PC-3 (cell line): ENCODE measurements around the gene NEGR1. TPM values are rescaled to one million over a fixed set of nuclear protein-coding genes. Genes with fewer than 3 reads are reported as not detected.

Experiments used
- ATAC-seq: fragments of 200-7000 bp; cut with Tn5 transposase; 2 replicates; pipeline ENCODE4 v1.9.1; 2020; ENCODE audit warnings: mild to moderate bottlenecking, moderate library complexity
- BruUV-seq: library from RNA; stranded (reverse); fragments of 400-500 nt; replicated peaks from 2 replicates; lab custom pipeline; 2021; lab: Mats Ljungman, UMichigan
- CTCF ChIA-PET: fragments of 300-600 bp; sonication (Branson Sonifier 250); formaldehyde crosslinking; loops from one replicate; lab custom pipeline; 2022; ENCODE audit warnings: antibody characterized with exemption; lab: Charles Lee
- POLR2A ChIA-PET: fragments of 300-600 bp; sonication (Branson Sonifier 250); formaldehyde crosslinking; loops from one replicate; lab custom pipeline; 2022; ENCODE audit warnings: antibody characterized with exemption; ENCODE audit not compliant: unreplicated experiment; lab: Charles Lee
- DNase-seq: peaks from one replicate; pipeline ENCODE4 v3.0.0-alpha.2; 2015
- H2AFZ ChIP-seq: fragments of 300-600 bp; sonication (generic); 2 replicates; pipeline ENCODE4 v1.6.0; 2016; ENCODE audit warnings: antibody characterized with exemption, low read length
- H3F3A ChIP-seq: fragments of 300-600 bp; sonication (generic); one replicate; pipeline ENCODE4 v1.6.0; 2017; ENCODE audit warnings: antibody characterized with exemption, low read length, control low read depth, mild to moderate bottlenecking; ENCODE audit not compliant: unreplicated experiment
- H3K27ac ChIP-seq: fragments of 300-600 bp; sonication (generic); 2 replicates; pipeline ENCODE4 v1.5.1; 2016; ENCODE audit warnings: mild to moderate bottlenecking, low read length
- H3K27me3 ChIP-seq: fragments of 300-600 bp; sonication (generic); 2 replicates; pipeline ENCODE4 v1.6.1; 2016; ENCODE audit warnings: low read length, mixed read lengths
- H3K36me3 ChIP-seq: fragments of 300-600 bp; sonication (generic); 2 replicates; pipeline ENCODE4 v1.6.1; 2016; ENCODE audit warnings: low read depth, mixed run types, low read length, mixed read lengths
- H3K4me1 ChIP-seq: fragments of 300-600 bp; sonication (generic); 2 replicates; pipeline ENCODE4 v1.5.1; 2016; ENCODE audit warnings: low read length; ENCODE audit not compliant: insufficient read depth
- H3K4me2 ChIP-seq: fragments of 300-600 bp; sonication (generic); 2 replicates; pipeline ENCODE4 v1.6.0; 2016; ENCODE audit warnings: low read length
- H3K4me3 ChIP-seq: fragments of 300-600 bp; sonication (generic); 2 replicates; pipeline ENCODE4 v1.5.1; 2016; ENCODE audit warnings: mild to moderate bottlenecking, low read length, mixed read lengths
- H3K79me2 ChIP-seq: fragments of 300-600 bp; sonication (generic); 2 replicates; pipeline ENCODE4 v1.6.1; 2017; ENCODE audit warnings: low read length, mixed read lengths
- H3K9ac ChIP-seq: fragments of 300-600 bp; sonication (generic); 2 replicates; pipeline ENCODE4 v1.6.0; 2016; ENCODE audit warnings: mild to moderate bottlenecking, low read length
- H3K9me2 ChIP-seq: fragments of 300-600 bp; sonication (generic); replicated peaks from 2 replicates; pipeline ENCODE4 v1.6.1; 2016; ENCODE audit warnings: mixed run types, low read length, mixed read lengths
- H3K9me3 ChIP-seq: fragments of 300-600 bp; sonication (generic); 2 replicates; pipeline ENCODE4 v1.6.1; 2016; ENCODE audit warnings: low read length, mixed read lengths
- H4K20me1 ChIP-seq: fragments of 300-600 bp; sonication (generic); 2 replicates; pipeline ENCODE4 v1.6.1; 2016; ENCODE audit warnings: low read length, mixed read lengths
- CTCF ChIP-seq: fragments of 300-600 bp; sonication (generic); conservative IDR thresholded peaks from 2 replicates; pipeline ENCODE4 v1.5.1; 2017; ENCODE audit warnings: antibody characterized with exemption, low read depth, mild to moderate bottlenecking, low read length
- EZH2 ChIP-seq: fragments of 300-600 bp; sonication (generic); IDR thresholded peaks from one replicate; pipeline ENCODE4 v1.6.1; 2017; ENCODE audit warnings: antibody characterized with exemption, mild to moderate bottlenecking, low read length; ENCODE audit not compliant: unreplicated experiment
- EZH2phosphoT487 ChIP-seq: fragments of 300-600 bp; sonication (generic); IDR thresholded peaks from 2 replicates; pipeline ENCODE4 v1.6.1; 2018; ENCODE audit warnings: mild to moderate bottlenecking, antibody characterized with exemption, low read length, borderline replicate concordance
- intact Hi-C: fragments of 100-400 bp; cut with micrococcal nuclease; formaldehyde crosslinking; loops from 2 replicates; pipeline ENCODE4 v1.9.0; 2023
- total RNA-seq: library from RNA; depleted of rRNA; stranded (reverse); fragments of >200 nt; gene quantifications from 2 replicates; pipeline ENCODE4 v1.2.3, GENCODE V29; 2014

NEGR1 gene
- total RNA-seq, 1 experiment from 2014 or later = 3.4 TPM

GRCh38 chr1:71733121-71733520 lies 549.2 kb downstream of the NEGR1 start:
- no peak overlapping the region for H3K9ac ChIP-seq

GRCh38 chr1:71721532-71721931 lies 560.8 kb downstream of the NEGR1 start:
- Histone ChIP-seq H3K4me2 (no peak overlapping the region), H3K79me2 (no peaks in the 10 kb centered on the region), H3F3A (no peaks in the 10 kb centered on the region), H3K27ac (no peak overlapping the region), H3K9ac (no peak overlapping the region), H3K27me3 (no peaks in the 10 kb centered on the region), H3K36me3 (no peaks in the 10 kb centered on the region), H3K4me3 (no peak overlapping the region), H2AFZ (no peak overlapping the region), H4K20me1 (no peaks in the 10 kb centered on the region), H3K9me3 (no peaks in the 10 kb centered on the region), H3K4me1 (no peaks in the 10 kb centered on the region), H3K9me2 (no peaks in the 10 kb centered on the region)
- ChIA-PET POLR2A (no interaction called here), CTCF (no interaction called here)
- DNase-seq = peak; percentile 16
- ATAC-seq = no peak
- intact Hi-C loops = no loop called here
- TF ChIP-seq EZH2phosphoT487 (no peak), CTCF (peak; percentile 35; the same call in 1 of the 2 replicates), EZH2 (no peak)
- no TSS peak for BruUV-seq

More at GRCh38 chr1:71733121-71733520, 549.2 kb downstream of the NEGR1 start:
- Histone ChIP-seq H3K4me3 (no peak overlapping the region), H3K36me3 (no peaks in the 10 kb centered on the region), H3F3A (no peaks in the 10 kb centered on the region), H4K20me1 (no peaks in the 10 kb centered on the region), H3K79me2 (no peaks in the 10 kb centered on the region), H2AFZ (no peak overlapping the region), H3K4me1 (no peaks in the 10 kb centered on the region), H3K27ac (no peak overlapping the region), H3K9me2 (no peaks in the 10 kb centered on the region), H3K9me3 (no peaks in the 10 kb centered on the region), H3K27me3 (no peaks in the 10 kb centered on the region), H3K4me2 (no peak overlapping the region)
- ChIA-PET POLR2A (no interaction called here), CTCF (no interaction called here)
- BruUV-seq = no TSS peak
- no peak for DNase-seq
- TF ChIP-seq CTCF (no peak), EZH2 (no peak), EZH2phosphoT487 (no peak)
- intact Hi-C loops = no loop called here
- no peak for ATAC-seq

- ChIA-PET CTCF (no interaction called here), POLR2A (no interaction called here)
- Histone ChIP-seq H2AFZ (no peak overlapping the region), H3K4me2 (no peak overlapping the region), H3K9ac (no peak overlapping the region), H3F3A (no peaks in the 10 kb centered on the region), H3K79me2 (no peaks in the 10 kb centered on the region), H3K27ac (no peak overlapping the region), H3K27me3 (no peaks in the 10 kb centered on the region), H3K9me3 (no peaks in the 10 kb centered on the region), H3K36me3 (no peaks in the 10 kb centered on the region), H3K9me2 (no peaks in the 10 kb centered on the region), H3K4me3 (no peak overlapping the region), H4K20me1 (no peaks in the 10 kb centered on the region), H3K4me1 (no peaks in the 10 kb centered on the region)
- DNase-seq (no peak), ATAC-seq (no peak)
- intact Hi-C loops = no loop called here
- BruUV-seq = no TSS peak
- TF ChIP-seq CTCF (no peak), EZH2phosphoT487 (no peak), EZH2 (no peak)
These were observed 563.0 kb downstream of the NEGR1 start for GRCh38 chr1:71719330-71719729.
